AML-193 (cell line): ENCODE measurements around the gene EBNA1BP2.
"Not testable (repeated sequence)": the region's sequence is repeated elsewhere in the genome, so short reads cannot be mapped to it uniquely, and the experiment has no call there.

Source experiments
- DNase-seq, 2 experiments: peaks; one replicate each; lab custom pipeline; 2025; lab: John Stamatoyannopoulos, UW

Gene EBNA1BP2

DNA sequence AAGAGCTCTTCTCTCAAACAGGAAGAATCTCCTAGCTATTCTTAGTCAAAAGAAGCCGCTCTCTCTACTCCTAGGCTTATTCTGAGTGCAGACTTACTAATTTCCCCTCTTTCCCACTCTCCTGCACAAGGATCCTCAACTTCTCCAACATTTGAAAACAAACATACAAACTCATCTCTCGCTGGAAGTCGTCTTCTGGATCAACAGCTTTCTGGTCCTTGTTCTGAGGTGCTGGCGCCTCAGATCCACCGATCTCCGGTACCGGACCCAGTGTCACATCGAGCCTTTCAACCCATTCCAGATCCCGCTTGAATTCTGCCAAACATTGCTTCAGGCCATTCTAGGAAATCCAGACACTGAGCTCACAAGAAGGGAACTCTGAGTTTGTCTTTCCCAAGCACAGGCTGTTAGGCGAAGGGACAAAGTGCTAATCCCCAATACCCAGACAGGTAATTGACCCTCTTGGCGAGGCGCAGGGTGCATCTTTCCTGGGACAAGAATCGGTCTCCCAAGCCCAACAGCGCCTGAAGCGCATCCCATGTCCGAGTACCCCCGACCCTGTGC, 696 bp downstream of the EBNA1BP2 start:
- DNase-seq, result no peak

DNA sequence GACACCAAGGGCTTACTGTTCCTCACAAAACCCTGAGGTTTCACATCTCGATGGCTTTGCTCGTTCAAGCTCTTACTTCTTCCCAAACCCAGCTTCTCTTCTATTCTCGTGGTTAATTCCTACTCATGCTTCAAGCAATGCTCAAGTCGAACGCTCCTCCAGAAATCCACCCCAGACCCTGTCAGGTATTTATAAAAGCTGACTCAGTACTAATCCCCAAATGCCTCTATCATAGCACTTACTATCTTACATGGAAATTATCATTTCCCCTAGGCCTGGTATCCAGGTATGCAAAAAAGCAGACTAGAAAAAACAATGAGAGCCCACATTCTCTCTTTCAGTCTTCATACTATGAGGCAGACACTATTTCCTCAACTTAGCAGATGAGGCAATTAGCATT, 6.3 kb downstream of the EBNA1BP2 start:
- DNase-seq, result no peak

DNA sequence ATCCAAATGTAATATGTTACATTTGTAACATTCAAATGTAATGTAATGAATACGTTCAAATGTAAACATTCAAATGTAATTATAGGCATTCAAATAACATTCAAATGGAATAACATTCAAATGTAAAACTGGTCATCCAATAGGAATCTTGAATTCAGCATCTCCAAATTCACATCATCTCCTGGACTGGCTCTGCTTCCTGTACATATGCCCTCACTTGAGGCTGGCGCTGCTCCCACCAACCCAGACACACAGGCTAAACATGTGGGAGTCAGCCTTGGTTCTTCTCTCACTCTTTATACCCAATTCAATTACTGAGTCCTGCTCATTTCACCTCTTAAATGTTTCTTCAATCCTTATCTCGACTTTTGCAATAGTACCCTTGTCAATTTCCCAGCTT, 6.9 kb downstream of the EBNA1BP2 start:
- no peak for DNase-seq

DNA sequence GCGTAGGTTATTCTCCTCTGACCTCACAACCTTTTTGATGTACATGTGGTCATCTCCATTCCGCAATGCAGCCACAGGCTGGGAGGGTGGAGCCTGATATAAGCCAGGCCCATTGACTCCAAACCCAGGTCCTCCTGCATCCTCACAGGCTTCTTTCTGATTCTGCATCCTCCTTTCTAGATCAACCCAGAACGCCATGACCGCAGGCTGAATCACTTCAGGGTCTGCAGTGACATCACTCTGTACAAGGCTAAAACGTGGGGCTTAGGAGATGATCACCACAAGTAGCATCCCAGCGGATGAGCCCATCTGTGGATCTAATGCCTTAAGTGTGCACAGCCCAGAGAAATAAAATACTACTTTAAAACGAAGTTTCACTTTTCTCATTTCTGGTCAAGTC, 16.1 kb downstream of the EBNA1BP2 start:
- no peak for DNase-seq

DNA sequence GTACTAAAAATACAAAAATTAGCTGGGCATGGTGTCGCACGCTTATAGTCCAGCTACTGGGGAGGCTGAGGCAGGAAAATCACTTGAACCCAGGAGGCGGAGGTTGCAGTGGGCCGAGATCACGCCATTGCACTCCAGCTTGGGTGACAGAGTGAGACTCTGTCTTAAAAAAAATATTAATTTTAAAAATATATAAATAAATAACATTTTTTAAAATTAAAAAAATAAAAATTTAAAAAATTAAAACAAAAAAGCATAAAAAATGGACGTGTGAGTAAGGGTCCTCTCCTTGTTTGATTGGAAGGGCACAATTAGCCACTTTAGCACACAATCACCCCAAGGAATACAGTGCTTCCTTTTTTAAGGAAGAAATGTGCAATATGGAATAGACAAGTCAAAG, 18.6 kb downstream of the EBNA1BP2 start:
- no peak for DNase-seq

DNA sequence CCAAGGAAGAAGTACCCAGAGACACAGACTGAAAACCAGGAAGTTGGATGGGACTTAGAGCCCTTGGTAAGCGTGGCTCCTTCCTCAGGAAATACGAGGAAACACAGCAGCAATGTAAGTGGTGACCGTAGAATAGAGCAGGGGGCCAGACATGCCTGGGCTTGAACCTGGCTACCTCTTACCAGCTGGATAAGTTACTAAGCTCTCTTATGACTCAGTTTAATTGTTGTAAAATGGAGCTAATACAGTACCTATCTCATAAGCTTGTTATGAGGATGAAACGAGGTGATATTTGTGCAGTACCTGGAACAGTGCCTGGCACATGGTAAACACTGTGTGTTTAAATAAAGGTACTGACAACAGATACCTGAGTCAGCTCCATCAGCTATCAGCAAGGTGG, 19.2 kb downstream of the EBNA1BP2 start:
- no peak for DNase-seq

DNA sequence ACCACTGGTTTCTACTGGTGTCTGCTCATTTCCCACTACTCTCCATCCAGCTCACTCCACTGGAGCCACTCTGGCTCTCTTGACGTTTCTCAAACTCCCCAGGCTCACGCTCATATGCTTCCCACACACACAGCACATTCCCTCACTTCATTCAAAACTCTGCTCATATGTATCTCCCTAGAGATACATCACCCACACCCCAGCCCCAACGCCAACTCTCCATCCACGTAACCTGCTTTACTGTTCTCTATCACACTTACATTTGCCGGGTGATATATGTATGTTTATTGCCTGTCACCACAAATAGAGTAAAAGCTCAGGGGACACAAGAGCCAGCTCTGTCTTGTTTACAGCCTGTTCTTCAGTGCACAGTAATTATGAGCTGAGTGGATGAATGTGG, 22.2 kb downstream of the EBNA1BP2 start:
- no peak for DNase-seq

DNA sequence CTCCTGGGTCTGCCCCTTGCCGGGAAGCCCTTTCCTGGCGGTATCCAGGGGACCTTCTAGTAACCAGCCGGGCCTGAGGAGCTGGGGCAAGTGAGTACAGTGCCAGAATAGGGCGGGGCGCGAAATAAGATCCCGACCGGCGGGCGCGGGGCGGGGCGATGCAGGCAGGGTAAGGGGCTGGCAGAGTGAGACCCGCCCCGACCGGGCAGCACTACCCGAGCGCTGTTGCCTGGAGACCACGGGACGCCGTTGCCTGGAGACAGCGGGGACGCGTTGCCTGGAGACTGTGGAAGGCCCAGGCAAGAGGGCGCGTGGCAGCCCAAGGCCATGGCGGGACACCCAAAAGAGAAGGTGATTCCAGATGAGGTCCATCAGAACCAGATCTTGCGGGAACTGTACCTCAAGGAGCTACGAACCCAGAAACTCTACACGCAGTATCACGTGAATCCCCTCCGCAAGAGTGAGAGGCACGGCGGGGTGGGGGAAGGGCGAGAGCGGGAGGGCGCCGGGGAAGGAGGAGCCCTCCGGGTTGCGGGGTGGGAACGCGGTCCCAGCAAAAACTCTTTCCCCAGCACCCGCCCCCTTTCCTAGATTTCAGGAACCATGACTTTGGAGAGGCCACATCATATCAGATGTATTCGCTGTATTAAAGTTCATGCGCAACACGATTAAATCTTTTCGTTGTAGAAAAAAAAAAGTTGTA, 24.3 kb downstream of the EBNA1BP2 start:
- no peak for DNase-seq

DNA sequence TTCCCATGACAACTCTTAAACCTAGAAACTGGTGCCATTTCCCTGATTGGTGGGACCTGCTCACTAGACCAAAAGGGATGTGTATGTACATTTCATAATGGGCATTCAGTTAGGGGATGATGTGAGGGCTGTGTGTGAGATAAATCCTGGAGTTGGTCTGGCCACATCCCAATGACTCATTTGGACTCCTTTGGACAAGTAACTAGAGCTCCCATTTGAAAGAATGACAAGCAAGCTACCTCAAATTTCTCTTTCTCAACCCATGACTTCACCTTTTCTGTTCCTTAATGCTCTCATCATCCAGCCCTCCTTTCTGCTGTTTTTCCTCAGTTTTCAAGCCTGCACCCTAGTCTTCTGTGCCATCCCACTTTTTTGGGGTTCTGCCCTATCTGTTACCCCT, 27.9 kb downstream of the EBNA1BP2 start:
- no peak for DNase-seq

DNA sequence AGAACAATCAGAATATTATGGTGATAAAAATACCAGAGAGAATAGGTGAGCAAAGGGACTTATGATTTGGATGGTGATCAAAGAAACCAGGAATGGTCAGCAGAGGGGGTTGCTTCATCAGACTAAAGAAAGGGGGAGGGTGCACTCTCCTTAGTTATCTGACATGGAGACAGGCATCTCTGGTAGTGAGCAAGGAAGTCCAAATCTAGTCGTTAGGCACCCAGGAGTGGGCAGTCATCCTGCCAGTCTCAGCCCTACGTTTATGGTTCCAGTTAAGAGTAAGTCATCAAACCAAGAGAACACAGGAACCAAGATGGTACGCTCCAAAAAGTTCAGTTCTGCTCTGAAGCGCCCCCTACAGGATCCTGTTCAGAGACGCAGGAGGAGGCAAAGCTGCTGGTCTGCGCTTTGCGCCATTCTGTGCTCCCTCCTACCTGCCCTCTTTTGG, 28.6 kb downstream of the EBNA1BP2 start:
- no peak for DNase-seq

DNA sequence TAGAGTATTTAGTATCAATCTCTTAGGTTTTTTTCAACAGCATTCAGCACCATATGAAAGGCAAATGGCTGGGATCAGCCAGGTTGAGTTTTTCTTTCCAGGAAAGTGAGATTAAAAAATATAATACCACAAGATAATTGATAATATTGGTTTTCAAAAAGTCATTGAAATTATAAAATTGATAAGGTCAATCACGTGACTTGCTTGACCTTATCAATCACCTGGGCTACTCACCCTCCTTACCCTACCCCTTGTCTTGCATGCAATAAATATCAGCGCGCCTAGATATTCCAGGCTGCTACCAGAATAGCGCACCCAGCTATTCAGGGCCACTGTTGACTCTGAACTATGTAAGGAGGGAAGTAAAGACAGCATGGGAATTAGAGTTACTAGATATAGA, 31.5 kb downstream of the EBNA1BP2 start:
- no peak for DNase-seq

DNA sequence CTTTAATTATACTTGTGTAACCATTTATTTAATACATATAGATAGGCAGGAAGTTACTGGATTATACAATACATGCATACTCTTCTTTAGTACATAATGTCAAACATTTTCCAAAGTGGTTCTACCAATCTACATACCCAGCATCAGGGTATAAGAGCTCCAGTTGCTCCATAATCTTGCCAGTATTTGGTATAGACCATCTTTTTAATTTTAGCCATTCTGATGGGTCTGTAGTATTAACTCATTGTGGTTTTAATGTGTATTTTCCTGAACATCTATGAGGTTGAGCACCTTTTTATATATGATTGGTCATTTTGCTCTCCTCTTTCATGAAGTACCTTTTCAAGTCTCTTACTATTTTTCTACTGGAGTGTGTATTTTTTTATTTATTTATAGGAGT, 32.1 kb downstream of the EBNA1BP2 start:
- no peak for DNase-seq

DNA sequence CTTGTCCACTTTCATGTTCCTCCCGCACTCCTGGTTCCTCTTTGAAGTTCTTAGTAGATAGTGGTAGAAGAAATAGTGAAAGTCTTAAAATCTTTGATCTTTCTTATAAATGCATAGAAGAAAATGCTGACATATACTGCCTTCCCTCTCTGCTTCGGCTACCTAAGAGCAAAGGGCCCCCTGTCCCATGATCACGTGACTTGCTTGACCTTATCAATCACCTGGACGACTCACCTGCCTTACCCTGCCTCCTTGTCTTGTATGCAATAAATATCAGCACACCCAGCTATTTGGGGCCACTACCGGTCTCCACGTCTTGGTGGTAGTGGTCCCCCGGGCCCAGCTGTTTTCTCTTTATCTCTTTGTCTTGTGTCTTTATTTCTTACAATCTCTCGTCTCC, 32.8 kb downstream of the EBNA1BP2 start:
- DNase-seq, result not testable (repeated sequence)

DNA sequence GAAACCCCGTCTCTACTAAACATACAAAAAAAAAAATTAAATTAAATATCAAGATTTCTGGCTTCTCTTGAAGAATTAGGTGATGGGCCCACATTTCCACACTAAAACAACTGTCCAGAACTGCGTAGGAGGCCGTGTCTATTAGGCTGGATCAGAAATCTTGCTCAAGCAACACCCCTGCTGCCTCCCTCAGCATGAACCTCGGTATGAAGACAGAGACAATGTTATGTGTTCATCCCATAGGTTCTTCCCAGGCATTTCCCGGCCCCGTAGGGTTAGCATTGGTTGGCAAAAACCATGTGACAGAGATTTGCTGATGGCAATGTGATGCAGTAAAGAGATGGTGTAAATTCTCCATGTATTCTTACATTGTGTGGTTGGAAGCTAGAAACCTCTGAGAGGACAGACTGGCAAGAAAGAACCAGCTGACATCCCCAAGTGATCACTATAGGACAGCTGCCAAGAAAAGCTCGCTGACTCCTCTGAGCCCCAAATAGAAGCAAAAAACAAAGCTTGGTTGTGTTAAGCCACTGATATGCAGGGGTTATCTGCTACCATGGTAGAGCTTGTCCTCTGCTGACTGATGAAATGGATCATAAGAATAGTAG, 34.5 kb downstream of the EBNA1BP2 start:
- DNase-seq, result no peak

DNA sequence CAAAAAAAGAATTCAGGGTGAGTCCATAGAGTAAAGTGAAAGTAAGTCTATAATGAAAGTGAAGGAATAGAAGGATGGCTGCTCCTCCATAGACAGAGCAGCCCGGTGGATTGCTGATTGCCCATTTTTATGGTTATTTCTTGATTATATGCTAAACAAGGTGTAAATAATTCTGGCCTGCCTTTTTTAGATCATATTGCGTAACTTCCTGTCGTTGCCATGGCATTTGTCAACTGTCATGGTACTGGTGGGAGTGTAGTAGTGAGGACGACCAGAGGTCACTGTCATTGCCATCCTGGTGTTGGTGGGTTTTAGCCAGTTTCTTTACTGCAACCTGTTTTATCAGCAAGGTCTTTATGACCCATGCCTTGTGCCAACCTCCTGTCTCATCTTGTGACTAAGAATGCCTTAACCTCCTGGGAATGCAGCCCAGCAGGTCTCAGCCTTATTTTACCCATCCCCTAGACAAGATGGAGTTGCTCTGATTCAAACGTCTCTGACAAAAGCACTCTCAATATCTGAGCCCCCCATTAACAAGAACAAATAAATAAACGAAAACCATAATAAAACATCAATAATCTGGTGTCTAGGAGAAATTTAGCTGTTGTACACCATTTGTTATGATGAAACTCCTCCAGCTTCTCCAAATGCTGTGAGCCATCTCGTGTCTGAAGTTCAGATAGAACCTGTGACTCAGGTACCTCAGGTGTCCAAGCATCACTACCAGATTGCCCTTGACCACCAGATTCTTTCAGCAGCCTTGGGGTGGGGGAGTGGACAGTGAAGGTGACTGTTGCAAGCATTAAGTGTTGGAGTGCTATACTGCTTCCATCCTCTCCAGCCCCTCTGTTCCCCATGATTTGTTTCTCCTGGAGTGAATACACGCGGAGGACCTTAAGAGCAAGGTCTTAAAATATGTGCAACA, 36.0 kb downstream of the EBNA1BP2 start:
- DNase-seq, result no peak

DNA sequence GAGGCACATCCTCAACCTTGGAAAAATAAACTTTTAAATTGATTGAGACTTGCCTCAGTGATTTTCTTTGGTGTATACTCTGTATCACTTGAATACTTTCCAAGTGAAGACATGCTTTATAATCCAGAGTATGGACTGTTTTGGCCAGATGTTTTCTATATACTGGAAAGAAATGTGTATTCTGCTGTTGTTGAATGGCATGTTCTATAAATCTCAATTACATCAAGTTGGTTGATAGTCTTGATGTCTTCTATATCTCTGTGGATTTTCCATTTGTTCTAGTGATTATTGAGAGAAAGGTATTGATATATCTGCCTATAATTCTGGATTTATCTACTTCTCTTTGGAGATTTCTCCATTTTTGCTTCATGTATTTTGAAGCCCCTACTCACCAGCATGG, 37.5 kb downstream of the EBNA1BP2 start:
- DNase-seq, result no peak

DNA sequence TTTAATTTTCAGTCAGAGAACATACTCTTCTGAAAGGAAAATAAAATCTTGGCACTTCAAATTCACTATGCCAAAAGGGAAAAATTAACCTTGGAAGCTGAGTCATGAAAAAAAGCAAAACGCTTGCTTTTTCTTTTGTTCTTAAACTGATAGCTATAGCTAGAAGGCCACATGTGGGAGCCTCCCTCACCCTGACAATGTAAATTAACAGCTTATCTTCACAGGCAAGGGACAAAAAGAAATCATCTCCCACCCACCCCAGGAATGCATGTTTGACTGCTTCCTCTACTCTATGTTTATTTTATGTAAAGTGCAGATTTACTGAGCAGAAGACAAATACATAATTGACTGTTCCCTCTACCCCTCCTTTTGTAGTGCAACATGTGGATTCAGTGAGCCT, 38.0 kb downstream of the EBNA1BP2 start:
- DNase-seq, result no peak

DNA sequence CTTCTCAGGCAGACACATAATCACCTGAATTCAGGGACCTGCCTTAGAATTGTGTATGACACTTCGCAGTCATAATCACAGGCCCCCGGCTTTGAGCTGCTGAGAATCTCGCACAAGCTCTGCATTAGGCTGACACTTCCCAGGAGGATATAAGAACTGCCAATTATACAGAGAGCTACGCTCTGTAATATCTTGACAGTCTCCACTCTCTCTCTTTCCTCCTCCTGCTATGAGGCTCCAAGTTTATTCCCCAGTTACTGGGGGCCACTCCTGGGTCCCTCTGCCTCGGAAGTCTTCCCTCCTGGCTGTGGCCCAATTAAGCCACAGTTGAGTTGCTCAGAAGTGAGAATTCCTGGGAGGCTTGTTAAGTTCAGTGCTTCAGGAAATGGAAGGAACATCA, 42.7 kb downstream of the EBNA1BP2 start:
- DNase-seq, result no peak

DNA sequence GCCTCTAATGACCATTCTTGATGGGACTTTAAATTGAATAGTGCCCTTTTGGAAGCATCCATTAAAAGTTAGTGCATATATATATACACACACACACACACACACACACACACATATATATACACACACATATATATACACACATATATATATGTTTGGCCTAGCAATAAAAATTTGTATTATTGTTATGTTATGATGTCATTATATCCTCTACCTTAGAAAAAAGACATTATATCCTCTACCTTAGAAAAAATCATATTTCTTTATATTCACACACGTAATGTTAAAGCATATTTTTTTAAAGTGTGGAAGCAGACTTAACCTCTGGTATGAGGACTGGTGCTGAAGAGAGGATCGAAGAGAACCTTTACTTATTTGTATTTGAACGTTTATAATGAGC, 43.3 kb downstream of the EBNA1BP2 start:
- DNase-seq, result no peak

DNA sequence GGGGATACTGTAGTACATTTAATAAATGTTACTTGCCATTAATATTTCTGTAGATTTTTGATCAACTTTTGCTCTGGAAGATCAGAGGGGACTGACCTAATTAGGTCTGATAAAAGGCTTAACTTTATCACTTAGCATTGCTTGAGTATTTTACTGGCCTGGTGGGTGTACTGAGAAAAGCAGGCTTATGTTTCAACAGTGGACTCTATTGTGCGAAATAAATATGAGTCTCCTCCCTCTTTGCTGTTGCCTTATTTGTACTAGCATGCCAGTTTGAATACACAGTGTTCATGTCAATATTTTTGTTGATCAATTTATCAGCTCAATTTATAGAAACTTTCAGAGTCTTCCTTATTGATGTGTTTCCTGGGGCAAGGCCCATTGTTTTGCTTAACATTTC, 49.1 kb downstream of the EBNA1BP2 start:
- no peak for DNase-seq

DNA sequence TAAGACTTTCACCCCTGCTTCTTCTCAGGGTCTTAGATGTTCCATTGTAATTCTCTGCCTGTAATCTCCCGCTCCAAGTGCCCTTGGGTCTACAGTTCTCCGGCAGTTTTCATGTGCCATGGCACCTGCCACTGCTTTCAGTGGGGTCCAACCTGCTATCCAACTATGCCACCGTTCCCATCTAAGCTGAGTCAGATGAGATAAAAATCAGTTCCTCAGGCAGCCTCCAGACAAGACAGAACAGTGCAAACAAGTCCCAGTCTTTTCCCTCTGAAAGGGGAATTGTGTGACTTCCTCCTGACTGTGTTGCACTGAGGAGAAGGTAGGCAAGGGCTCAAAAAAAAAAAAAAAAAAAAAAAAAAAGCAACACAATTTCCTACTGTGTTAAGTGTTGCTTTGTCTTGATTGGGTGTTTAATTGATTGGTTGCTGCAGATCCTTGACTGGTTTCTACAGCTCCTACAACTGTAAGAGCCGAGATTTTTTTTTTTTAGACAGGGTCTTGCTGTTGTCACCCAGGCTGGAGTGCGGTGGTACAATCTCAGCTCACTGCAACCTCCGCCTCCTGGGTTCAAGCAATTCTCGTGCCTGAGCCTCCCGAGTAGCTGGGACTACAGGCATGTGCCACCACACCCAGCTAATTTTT, 50.7 kb downstream of the EBNA1BP2 start:
- DNase-seq, result no peak

DNA sequence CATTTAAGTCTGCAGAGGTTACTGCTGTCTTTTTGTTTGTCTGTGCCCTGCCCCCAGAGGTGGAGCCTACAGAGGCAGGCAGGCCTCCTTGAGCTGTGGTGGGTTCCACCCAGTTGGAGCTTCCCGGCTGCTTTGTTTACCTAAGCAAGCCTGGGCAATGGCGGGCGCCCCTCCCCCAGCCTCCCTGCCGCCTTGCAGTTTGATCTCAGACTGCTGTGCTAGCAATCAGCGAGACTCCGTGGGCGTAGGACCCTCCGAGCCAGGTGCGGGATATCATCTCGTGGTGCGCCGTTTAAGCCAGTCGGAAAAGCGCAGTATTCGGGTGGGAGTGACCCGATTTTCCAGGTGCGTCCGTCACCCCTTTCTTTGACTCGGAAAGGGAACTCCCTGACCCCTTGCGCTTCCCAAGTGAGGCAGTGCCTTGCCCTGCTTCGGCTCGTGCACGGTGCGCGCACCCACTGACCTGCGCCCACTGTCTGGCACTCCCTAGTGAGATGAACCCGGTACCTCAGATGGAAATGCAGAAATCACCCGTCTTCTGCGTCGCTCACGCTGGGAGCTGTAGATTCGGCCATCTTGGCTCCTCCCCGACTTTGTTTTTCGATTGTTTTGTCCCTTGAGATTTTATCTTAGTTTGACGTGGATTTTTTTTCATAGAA, 52.0 kb downstream of the EBNA1BP2 start:
- not testable (repeated sequence) for DNase-seq
